H1 (cell line): ENCODE data around the gene SMOC2. TPM values are rescaled to one million over a fixed set of nuclear protein-coding genes. Genes with fewer than 3 reads are reported as not detected.

Experiments used
- CTCF ChIA-PET: fragments of 300-600 bp; sonication (Branson Sonifier 250); formaldehyde crosslinking; loops from one replicate; lab custom pipeline; 2021; ENCODE audit not compliant: partially characterized antibody; lab: Charles Lee
- POLR2A ChIA-PET: fragments of 300-600 bp; sonication (Branson Sonifier 250); formaldehyde crosslinking; loops from one replicate; lab custom pipeline; 2021; ENCODE audit warnings: inconsistent platforms; ENCODE audit not compliant: partially characterized antibody; lab: Charles Lee
- DNase-seq, 2 experiments: peaks; one replicate each; pipeline versions ENCODE4 v3.0.0 to v3.0.0-alpha.2; 2010 to 2022; ENCODE audit warnings: low spot score in 2 of 2, low read depth in 1 of 2, mixed read lengths in 1 of 2
- FAIRE-seq: peaks from 2 replicates; lab custom pipeline; 2011; peaks lifted over from hg19 to GRCh38; lab: Jason Lieb, UNC
- H2AFZ ChIP-seq: 2 replicates; pipeline ENCODE4 v1.8.1; 2012; ENCODE audit warnings: low read length, inconsistent platforms
- H2AK5ac ChIP-seq: 2 replicates; pipeline ENCODE4 v1.6.1; 2013; ENCODE audit warnings: low read depth, low read length
- H2BK120ac ChIP-seq: replicated peaks from 2 replicates; pipeline ENCODE3; 2013; ENCODE audit warnings: low read depth, low read length, inconsistent platforms
- H2BK12ac ChIP-seq: 2 replicates; pipeline ENCODE4 v1.6.1; 2013; ENCODE audit warnings: low read depth, low read length
- H2BK15ac ChIP-seq: 2 replicates; pipeline ENCODE4 v1.6.1; 2013; ENCODE audit warnings: low read length
- H2BK20ac ChIP-seq: 2 replicates; pipeline ENCODE4 v1.6.1; 2013; ENCODE audit warnings: low read length
- H2BK5ac ChIP-seq: 2 replicates; pipeline ENCODE4 v1.6.1; 2013; ENCODE audit warnings: low read depth, low read length
- H3K14ac ChIP-seq: 2 replicates; pipeline ENCODE4 v1.6.1; 2013; ENCODE audit warnings: inconsistent platforms; ENCODE audit not compliant: insufficient read length
- H3K18ac ChIP-seq: 2 replicates; pipeline ENCODE4 v1.6.1; 2013; ENCODE audit warnings: low read length; ENCODE audit errors: extremely low read depth
- H3K23ac ChIP-seq: 2 replicates; pipeline ENCODE4 v1.6.1; 2013; ENCODE audit warnings: inconsistent platforms; ENCODE audit not compliant: insufficient read length
- H3K23me2 ChIP-seq: 2 replicates; pipeline ENCODE4 v1.6.1; 2013; ENCODE audit warnings: low read depth, low read length
- H3K27ac ChIP-seq: 2 replicates; pipeline ENCODE4 v1.6.1; 2011; ENCODE audit warnings: low read depth, low read length, inconsistent platforms
- H3K27me3 ChIP-seq, 4 experiments: replicated peaks in 1 of 4; 1 replicate in 1 of 4; 2 replicates in 3 of 4; pipeline versions ENCODE4 v1.6.1 to v1.8.1; 2011 to 2013; ENCODE audit warnings: low read length in 3 of 4, mild to moderate bottlenecking in 3 of 4, inconsistent platforms in 2 of 4, mixed read lengths in 2 of 4, moderate library complexity in 1 of 4; ENCODE audit not compliant: control insufficient read depth in 3 of 4, insufficient read depth in 3 of 4; ENCODE audit errors: extremely low read depth in 1 of 4
- H3K36me3 ChIP-seq, 4 experiments: 2 replicates each; pipeline versions ENCODE4 v1.6.1 to v1.8.1; 2011 to 2013; ENCODE audit warnings: mild to moderate bottlenecking in 4 of 4, low read length in 3 of 4, moderate library complexity in 2 of 4, control low read depth in 1 of 4, inconsistent platforms in 1 of 4; ENCODE audit not compliant: insufficient read depth in 4 of 4, control insufficient read depth in 2 of 4
- H3K4ac ChIP-seq: replicated peaks from 2 replicates; pipeline ENCODE3; 2013; ENCODE audit warnings: low read length, low read depth, mixed read lengths, inconsistent platforms; ENCODE audit not compliant: insufficient read length
- H3K4me1 ChIP-seq, 4 experiments: replicated peaks in 1 of 4; 1 replicate in 1 of 4; 2 replicates in 3 of 4; pipeline versions ENCODE4 v1.6.1 to v1.8.1; 2011 to 2013; ENCODE audit warnings: low read length in 3 of 4, inconsistent platforms in 2 of 4, mixed read lengths in 1 of 4; ENCODE audit not compliant: insufficient read depth in 4 of 4, control insufficient read depth in 3 of 4
- H3K4me2 ChIP-seq, 2 experiments: 2 replicates each; pipeline versions ENCODE4 v1.6.1 to v1.8.1; 2011 to 2013; ENCODE audit warnings: low read depth in 2 of 2, low read length in 2 of 2, control low read depth in 1 of 2, inconsistent platforms in 1 of 2, mild to moderate bottlenecking in 1 of 2; ENCODE audit not compliant: insufficient read depth in 1 of 2
- H3K4me3 ChIP-seq, 4 experiments: fragments of 200-600, 300-600 bp in 1 of 4; sonication (generic), shearing (Covaris generic), sonication (Bioruptor Twin) in 1 of 4; 2 replicates each; pipeline versions ENCODE4 v1.5.1 to v1.8.1; 2011 to 2016; ENCODE audit warnings: low read length in 4 of 4, low read depth in 3 of 4, control low read depth in 2 of 4, inconsistent platforms in 2 of 4, mild to moderate bottlenecking in 2 of 4, mixed read lengths in 1 of 4, moderate library complexity in 1 of 4; ENCODE audit not compliant: insufficient read depth in 2 of 4; ENCODE audit errors: extremely low read depth in 1 of 4
- H3K56ac ChIP-seq: replicated peaks from 2 replicates; pipeline ENCODE3; 2013; ENCODE audit warnings: low read depth, mild to moderate bottlenecking, mixed read lengths, low read length, inconsistent platforms; ENCODE audit not compliant: insufficient read length
- H3K79me1 ChIP-seq: 2 replicates; pipeline ENCODE4 v1.6.1; 2013; ENCODE audit warnings: low read depth, low read length, control low read depth
- H3K79me2 ChIP-seq, 2 experiments: 2 replicates each; pipeline versions ENCODE4 v1.6.1 to v1.8.1; 2012 to 2013; ENCODE audit warnings: low read length in 2 of 2, mild to moderate bottlenecking in 2 of 2, inconsistent platforms in 1 of 2; ENCODE audit not compliant: insufficient read depth in 2 of 2, control insufficient read depth in 1 of 2
- H3K9ac ChIP-seq, 4 experiments: replicated peaks in 1 of 4; 1 replicate in 1 of 4; 2 replicates in 3 of 4; pipeline versions ENCODE4 v1.6.1 to v1.8.1; 2011 to 2013; ENCODE audit warnings: low read depth in 3 of 4, low read length in 3 of 4, control low read depth in 2 of 4, mild to moderate bottlenecking in 2 of 4, moderate library complexity in 2 of 4, inconsistent platforms in 1 of 4; ENCODE audit errors: extremely low read depth in 1 of 4
- H3K9me3 ChIP-seq, 2 experiments: 2 replicates each; pipeline versions ENCODE4 v1.6.1 to v1.8.1; 2012 to 2013; ENCODE audit warnings: mild to moderate bottlenecking in 2 of 2, moderate library complexity in 2 of 2, control low read depth in 1 of 2, inconsistent platforms in 1 of 2, low read depth in 1 of 2, low read length in 1 of 2, mixed read lengths in 1 of 2; ENCODE audit not compliant: insufficient read depth in 2 of 2
- H4K20me1 ChIP-seq, 2 experiments: replicated peaks in 1 of 2; 2 replicates each; pipeline versions ENCODE3 to v1.8.1; 2011 to 2013; ENCODE audit warnings: inconsistent platforms in 2 of 2, low read length in 2 of 2, mild to moderate bottlenecking in 1 of 2; ENCODE audit not compliant: insufficient read depth in 2 of 2, control insufficient read depth in 1 of 2
- H4K5ac ChIP-seq: 2 replicates; pipeline ENCODE4 v1.6.1; 2013; ENCODE audit warnings: low read length, low read depth, mixed read lengths, inconsistent platforms; ENCODE audit not compliant: insufficient read length
- H4K8ac ChIP-seq: 2 replicates; pipeline ENCODE4 v1.8.0; 2013; ENCODE audit warnings: mild to moderate bottlenecking, moderate library complexity, low read length, inconsistent platforms; ENCODE audit not compliant: insufficient read depth; ENCODE audit errors: extremely low read depth
- H4K91ac ChIP-seq: replicated peaks from 2 replicates; pipeline ENCODE3; 2013; ENCODE audit warnings: low read length, mixed read lengths, inconsistent platforms; ENCODE audit not compliant: insufficient read length
- E2F6 ChIP-seq: IDR thresholded peaks from 2 replicates; pipeline ENCODE4 v1.6.1; 2012; ENCODE audit warnings: inconsistent platforms
- NRF1 ChIP-seq: IDR thresholded peaks from 2 replicates; pipeline ENCODE4 v1.6.1; 2011; ENCODE audit warnings: mild to moderate bottlenecking, low read depth, low read length, improper control_type of control experiment
- PHF8 ChIP-seq: fragments of 200-600 bp; sonication (generic); conservative IDR thresholded peaks from 2 replicates; pipeline ENCODE4 v1.7.1; 2012; ENCODE audit warnings: low read depth, mild to moderate bottlenecking, inconsistent platforms, low read length, moderate library complexity
- POLR2A ChIP-seq, 2 experiments: IDR thresholded peaks; 1 replicate in 1 of 2; 2 replicates in 1 of 2; pipeline ENCODE4 v1.6.1; 2011; ENCODE audit warnings: low read depth in 2 of 2, low read length in 2 of 2, mild to moderate bottlenecking in 2 of 2; ENCODE audit errors: control extremely low read depth in 1 of 2
- SIX5 ChIP-seq: IDR thresholded peaks from 2 replicates; pipeline ENCODE4 v1.6.1; 2011; ENCODE audit warnings: mild to moderate bottlenecking, low read depth, low read length
- WGBS, 2 experiments: shearing (Covaris generic) in 1 of 2; methylation state at CpG; one replicate each; pipeline versions ENCODE4 v1.1.6 to v1.1.7; 2013 to 2015; ENCODE audit warnings: low lambda C conversion rate in 2 of 2, mixed read lengths in 2 of 2, inconsistent platforms in 1 of 2, low coverage in 1 of 2, missing lambda C conversion rate in 1 of 2; ENCODE audit not compliant: insufficient replicate concordance in 2 of 2, insufficient coverage in 1 of 2, insufficient read length in 1 of 2; ENCODE audit errors: extremely low coverage in 1 of 2, missing lambda C conversion rate in 1 of 2; 5-methylcytosine and 5-hydroxymethylcytosine counted together
- polyA plus RNA-seq, 7 experiments: library from polyadenylated mRNA; depleted of rRNA in 3 of 7; stranded (reverse) in 5 of 7; unstranded in 2 of 7; fragments of >200 nt in 5 of 7; fragments of 200-250 nt in 2 of 7; gene quantifications; 1 replicate in 5 of 7; 2 replicates in 1 of 7; 4 replicates in 1 of 7; pipeline versions ENCODE4 v1.2.1 to v1.2.3, GENCODE V29; 2011 to 2013; ENCODE audit warnings: missing spikeins in 2 of 7, mixed read lengths in 2 of 7
- total RNA-seq: library from RNA; stranded (reverse); fragmentation: NEBNext Ultra II Directional; extraction: Animal tissue kit (Norgen Biotek cat#: 25700); gene quantifications from 2 replicates; pipeline ENCODE4 v1.2.1, GENCODE V29; 2021

SMOC2 gene
- total and polyA plus RNA-seq, 2 of the 8 experiments (the other 6 are each of a cell fraction or from before 2014, with no cell fraction given), result 7.7 to 8.5 TPM

GRCh38 chr6:168479421-168479820 is 38.4 kb downstream of the SMOC2 start:
- Histone ChIP-seq H2BK12ac (no peak overlapping the region), H4K91ac (no peak overlapping the region), H2BK20ac (no peak overlapping the region), H3K27ac (no peak overlapping the region), H2BK5ac (no peak overlapping the region), H2AFZ (no peak overlapping the region), H3K4me1 (no peaks in the 10 kb centered on the region), H3K56ac (no peak overlapping the region), H3K23me2 (no peaks in the 10 kb centered on the region), H3K36me3 (0 out of 8 replicates have a peak, but pooled peaks cover 0 to 2% (median 0%) of the 10 kb centered on the region in 4 experiments), H4K8ac (no peak overlapping the region), H2BK15ac (no peak overlapping the region), H2BK120ac (no peak overlapping the region), H3K4ac (no peak overlapping the region), H3K14ac (no peak overlapping the region), H4K20me1 (no peaks in the 10 kb centered on the region), H4K5ac (no peak overlapping the region), H3K18ac (no peak overlapping the region), H3K4me3 (no peak overlapping the region), H2AK5ac (no peak overlapping the region), H3K4me2 (no peak overlapping the region), H3K23ac (no peak overlapping the region), H3K9ac (no peak overlapping the region), H3K79me1 (no peaks in the 10 kb centered on the region), H3K79me2 (no peaks in the 10 kb centered on the region), H3K9me3 (no peaks in the 10 kb centered on the region; a peak in 1 of 4 replicates), H3K27me3 (no peaks in the 10 kb centered on the region)
- WGBS, 2 experiments, result 93% methylated on average over 4 of the region's 4 CpGs; no CpG with 5 or more reads in 1 of the 2 experiments
- CTCF ChIA-PET, result no interaction called here
- no peak for FAIRE-seq
- no peak for DNase-seq
- TF ChIP-seq NRF1 (no peak), SIX5 (no peak), E2F6 (no peak), PHF8 (no peak), POLR2A (IDR thresholded peaks at IDR 0.05; ENCODE audit: control extremely low read depth in 1 of 2, low read depth in 2 of 2, low read length in 2 of 2) (no peak)
- POLR2A ChIA-PET, result no interaction called here
